Liver (tissue), 9 donors: Measurements from ENCODE around the gene TRIOBP. TPM values are rescaled to one million over a fixed set of nuclear protein-coding genes. Genes with fewer than 3 reads are reported as not detected.
A peak's percentile ranks its signal among the peaks of the same experiment; 100 is the strongest.

Experiments
- DNase-seq: peaks from one replicate; pipeline ENCODE4 v3.0.0-alpha.2; 2017; ENCODE audit warnings: low spot score
- H3K27ac ChIP-seq, 2 donors: one replicate each; pipeline ENCODE4 v1.7.0; 2013; ENCODE audit warnings: inconsistent platforms in 2 of 2, low read length in 2 of 2, control low read depth in 1 of 2, low read depth in 1 of 2, mild to moderate bottlenecking in 1 of 2
- H3K27me3 ChIP-seq, 4 donors: one replicate each; pipeline versions ENCODE4 v1.6.1 to v1.7.0; 2013; ENCODE audit warnings: low read length in 3 of 4, inconsistent platforms in 1 of 4, mild to moderate bottlenecking in 1 of 4, moderate library complexity in 1 of 4; ENCODE audit not compliant: control insufficient read depth in 4 of 4, insufficient read depth in 4 of 4
- H3K36me3 ChIP-seq, 4 donors: one replicate each; pipeline versions ENCODE4 v1.6.1 to v1.7.0; 2013; ENCODE audit warnings: low read length in 3 of 4, mild to moderate bottlenecking in 3 of 4, low read depth in 1 of 4, moderate library complexity in 1 of 4; ENCODE audit not compliant: control insufficient read depth in 4 of 4, insufficient read depth in 3 of 4
- H3K4me1 ChIP-seq, 4 donors: one replicate each; pipeline versions ENCODE4 v1.6.1 to v1.7.0; 2013; ENCODE audit warnings: low read length in 3 of 4, mild to moderate bottlenecking in 3 of 4, moderate library complexity in 1 of 4; ENCODE audit not compliant: control insufficient read depth in 4 of 4, insufficient read depth in 4 of 4
- H3K4me3 ChIP-seq, 3 donors: one replicate each; pipeline versions ENCODE4 v1.6.1 to v1.7.0; 2013; ENCODE audit warnings: low read length in 3 of 3, control low read depth in 1 of 3, low read depth in 1 of 3, mild to moderate bottlenecking in 1 of 3
- H3K9ac ChIP-seq, 2 donors: one replicate each; pipeline ENCODE4 v1.7.0; 2013; ENCODE audit warnings: low read length in 2 of 2, mild to moderate bottlenecking in 2 of 2, moderate library complexity in 2 of 2, control low read depth in 1 of 2, low read depth in 1 of 2
- H3K9me3 ChIP-seq, 4 donors: one replicate each; pipeline versions ENCODE4 v1.6.1 to v1.7.0; 2013; ENCODE audit warnings: low read length in 3 of 4; ENCODE audit not compliant: control insufficient read depth in 4 of 4
- ATF3 ChIP-seq: IDR thresholded peaks from 2 replicates; pipeline ENCODE4 v1.6.1; 2016; ENCODE audit warnings: antibody characterized with exemption
- CTCF ChIP-seq: fragments of 150-350 bp; IDR thresholded peaks from 2 replicates; pipeline ENCODE4 v1.5.1; 2017; ENCODE audit warnings: improper control_type of control experiment, low read depth, low read length; ENCODE audit not compliant: missing input control
- EGR1 ChIP-seq, 2 donors: IDR thresholded peaks; 2 replicates each; pipeline ENCODE4 v1.6.1; 2016 to 2018; ENCODE audit warnings: antibody characterized with exemption in 2 of 2, low read depth in 2 of 2
- FOXA1 ChIP-seq: IDR thresholded peaks from 2 replicates; pipeline ENCODE4 v1.6.1; 2016; ENCODE audit warnings: antibody characterized with exemption
- FOXA2 ChIP-seq: IDR thresholded peaks from 2 replicates; pipeline ENCODE4 v1.6.1; 2016; ENCODE audit warnings: antibody characterized with exemption
- GABPA ChIP-seq, 2 donors: IDR thresholded peaks in 1 of 2; conservative IDR thresholded peaks in 1 of 2; 2 replicates each; pipeline ENCODE4 v1.6.1; 2016; ENCODE audit warnings: antibody characterized with exemption in 2 of 2, mild to moderate bottlenecking in 1 of 2, moderate library complexity in 1 of 2
- HNF4A ChIP-seq, 2 donors: conservative IDR thresholded peaks; 2 replicates each; pipeline ENCODE4 v1.6.1; 2016; ENCODE audit warnings: antibody characterized with exemption in 2 of 2, mild to moderate bottlenecking in 2 of 2
- HNF4G ChIP-seq: IDR thresholded peaks from 2 replicates; pipeline ENCODE4 v1.6.1; 2016; ENCODE audit warnings: antibody characterized with exemption
- JUND ChIP-seq, 2 donors: IDR thresholded peaks; 2 replicates each; pipeline ENCODE4 v1.6.1; 2016; ENCODE audit warnings: antibody characterized with exemption in 2 of 2
- MAX ChIP-seq: IDR thresholded peaks from 2 replicates; pipeline ENCODE4 v1.6.1; 2016; ENCODE audit warnings: antibody characterized with exemption
- NR2F2 ChIP-seq: IDR thresholded peaks from 2 replicates; pipeline ENCODE4 v1.6.1; 2016; ENCODE audit warnings: antibody characterized with exemption
- REST ChIP-seq: IDR thresholded peaks from 2 replicates; pipeline ENCODE4 v1.6.1; 2016; ENCODE audit warnings: antibody characterized with exemption, mild to moderate bottlenecking
- RXRA ChIP-seq, 2 donors: IDR thresholded peaks; 2 replicates each; pipeline ENCODE4 v1.6.1; 2017 to 2018; ENCODE audit warnings: antibody characterized with exemption in 2 of 2, mild to moderate bottlenecking in 1 of 2
- SP1 ChIP-seq: IDR thresholded peaks from 2 replicates; pipeline ENCODE4 v1.6.1; 2018; ENCODE audit warnings: antibody characterized with exemption, mild to moderate bottlenecking
- TAF1 ChIP-seq: conservative IDR thresholded peaks from 2 replicates; pipeline ENCODE4 v1.6.1; 2016; ENCODE audit warnings: antibody characterized with exemption, mild to moderate bottlenecking
- YY1 ChIP-seq: IDR thresholded peaks from 2 replicates; pipeline ENCODE4 v1.6.1; 2016; ENCODE audit warnings: antibody characterized with exemption, mild to moderate bottlenecking
- ZBTB33 ChIP-seq: IDR thresholded peaks from 2 replicates; pipeline ENCODE4 v1.6.1; 2016; ENCODE audit warnings: antibody characterized with exemption
- WGBS: extraction: QIAGEN DNeasy Blood & Tissue Kit; methylation state at CpG from one replicate; pipeline ENCODE4 v1.1.7; 2013; 5-methylcytosine and 5-hydroxymethylcytosine counted together
- polyA plus RNA-seq, 2 donors: library from polyadenylated mRNA; stranded (reverse) in 1 of 2; unstranded in 1 of 2; fragments of 200-250 nt in 1 of 2; fragments of >200 nt in 1 of 2; fragmentation: Nextera tagmentation in 1 of 2; extraction: Ambion mirVana in 1 of 2; gene quantifications; one replicate each; pipeline versions ENCODE4 v1.2.1 to v1.2.3, GENCODE V29; 2013 to 2015
- total RNA-seq, 2 donors: library from RNA; depleted of rRNA; stranded (reverse); fragments of >200 nt; gene quantifications; one replicate each; pipeline ENCODE4 v1.2.3, GENCODE V29; 2014
- donor health status: healthy.
- donor health status: healthy.
- donor health status: healthy.
- donor health status: healthy.
- donor health status: healthy.

The TRIOBP gene
- total and polyA plus RNA-seq, 4 donors = 4.8 to 41.1 (median 21.6) TPM

GRCh38 chr22:37658133-37659065, 38.4 kb upstream of the TRIOBP start, which contains the start of gene PDXP:
TSS of gene PDXP (plus strand) at chr22:37658723. CDS start at chr22:37658783, 60 bp downstream.
- H3K27ac ChIP-seq = peak within 1 kb of the TSS; percentile 88 to 90
- H3K27me3 ChIP-seq = no peaks in the 10 kb centered on the region
- peaks cover 8 to 46% (median 39%) of the 10 kb centered on the region in 4 donors for H3K4me1 ChIP-seq
- no peaks in the 10 kb centered on the region for H3K36me3 ChIP-seq
- peak within 1 kb of the TSS; percentile 35 to 49 for H3K9ac ChIP-seq
- no peaks in the 10 kb centered on the region for H3K9me3 ChIP-seq
- peak; percentile 99 for DNase-seq
- peak within 1 kb of the TSS; percentile 49 to 88 (median 84) for H3K4me3 ChIP-seq
- TF ChIP-seq HNF4A (conservative IDR thresholded peaks at IDR 0.05) (peak; percentile 41 to 59), REST (peak; percentile 60), ZBTB33 (peak; percentile 28), NR2F2 (peak; percentile 32), MAX (peak; percentile 52), SP1 (peak; percentile 99), CTCF (no peak), FOXA2 (no peak), JUND (IDR thresholded peaks at IDR 0.05) (no peak), FOXA1 (no peak), EGR1 (IDR thresholded peaks at IDR 0.05; ENCODE audit: low read depth in 2 of 2) (no peak), HNF4G (no peak), TAF1 (peak; percentile 15), YY1 (peak; percentile 64), GABPA (IDR thresholded peaks at IDR 0.05 in 1 of 2, conservative IDR thresholded peaks at IDR 0.05 in 1 of 2) (peak in 1 of 2 donors; percentile 72), RXRA (IDR thresholded peaks at IDR 0.05) (peak; percentile 67 to 69), ATF3 (no peak)
- under 1% methylated on average over 101 of the region's 101 CpGs for WGBS
